Nephron (organoid): ENCODE measurements around the gene EPHB3.
A peak's percentile ranks its signal among the peaks of the same experiment; 100 is the strongest.

Experiments
- H3K27ac Mint-ChIP-seq, 3 experiments: 2 replicates each; pipeline ENCODE4 v1.8.0; 2020; ENCODE audit warnings: mixed read lengths in 3 of 3, mild to moderate bottlenecking in 2 of 3, moderate library complexity in 1 of 3
- H3K27me3 Mint-ChIP-seq: 2 replicates; pipeline ENCODE4 v1.8.0; 2021; ENCODE audit warnings: low read depth, mild to moderate bottlenecking, moderate library complexity, mixed read lengths
- H3K36me3 Mint-ChIP-seq: 2 replicates; pipeline ENCODE4 v1.8.0; 2020; ENCODE audit warnings: low read depth, mixed read lengths
- H3K4me1 Mint-ChIP-seq: 2 replicates; pipeline ENCODE4 v1.8.0; 2020; ENCODE audit warnings: mixed read lengths
- H3K4me3 Mint-ChIP-seq, 3 experiments: 2 replicates each; pipeline ENCODE4 v1.8.0; 2020; ENCODE audit warnings: mild to moderate bottlenecking in 3 of 3, mixed read lengths in 3 of 3, moderate library complexity in 2 of 3
- H3K9me3 Mint-ChIP-seq: 2 replicates; pipeline ENCODE4 v1.8.0; 2020; ENCODE audit warnings: mixed read lengths
- TF ChIP-seq, protein P1 (sequence below), 3 experiments: fragments of 200-600 bp; sonication (generic); IDR thresholded peaks; one replicate each; pipeline ENCODE4 v1.5.0; 2021; ENCODE audit warnings: antibody characterized with exemption in 3 of 3; ENCODE audit not compliant: unreplicated experiment in 3 of 3

EPHB3 gene

GRCh38 chr3:184631472-184631861 is 69.9 kb downstream of the EPHB3 start:
- TF ChIP-seq, protein P1, sequence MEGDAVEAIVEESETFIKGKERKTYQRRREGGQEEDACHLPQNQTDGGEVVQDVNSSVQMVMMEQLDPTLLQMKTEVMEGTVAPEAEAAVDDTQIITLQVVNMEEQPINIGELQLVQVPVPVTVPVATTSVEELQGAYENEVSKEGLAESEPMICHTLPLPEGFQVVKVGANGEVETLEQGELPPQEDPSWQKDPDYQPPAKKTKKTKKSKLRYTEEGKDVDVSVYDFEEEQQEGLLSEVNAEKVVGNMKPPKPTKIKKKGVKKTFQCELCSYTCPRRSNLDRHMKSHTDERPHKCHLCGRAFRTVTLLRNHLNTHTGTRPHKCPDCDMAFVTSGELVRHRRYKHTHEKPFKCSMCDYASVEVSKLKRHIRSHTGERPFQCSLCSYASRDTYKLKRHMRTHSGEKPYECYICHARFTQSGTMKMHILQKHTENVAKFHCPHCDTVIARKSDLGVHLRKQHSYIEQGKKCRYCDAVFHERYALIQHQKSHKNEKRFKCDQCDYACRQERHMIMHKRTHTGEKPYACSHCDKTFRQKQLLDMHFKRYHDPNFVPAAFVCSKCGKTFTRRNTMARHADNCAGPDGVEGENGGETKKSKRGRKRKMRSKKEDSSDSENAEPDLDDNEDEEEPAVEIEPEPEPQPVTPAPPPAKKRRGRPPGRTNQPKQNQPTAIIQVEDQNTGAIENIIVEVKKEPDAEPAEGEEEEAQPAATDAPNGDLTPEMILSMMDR (IDR thresholded peaks at IDR 0.05; ENCODE audit: unreplicated experiment in 3 of 3), result no peak
- H3K27ac Mint-ChIP-seq, result peak overlapping the region; percentile 48 to 55 (median 50)
- no peak overlapping the region for H3K4me3 Mint-ChIP-seq
- peaks cover 4% of the 10 kb centered on the region for H3K27me3 Mint-ChIP-seq
- no peaks in the 10 kb centered on the region for H3K36me3 Mint-ChIP-seq
- H3K4me1 Mint-ChIP-seq, result peaks cover 75% of the 10 kb centered on the region
- H3K9me3 Mint-ChIP-seq, result no peaks in the 10 kb centered on the region
